Measurements from ENCODE around the gene FOSL1.

The FOSL1 gene

GRCh38 chr11:65931773-65932557, 31.8 kb upstream of the FOSL1 start:
- Mint-ChIP-seq H3K27ac (peak overlapping the region; percentile 49), H3K36me3 (ENCODE audit: low read depth) (no peaks in the 10 kb centered on the region), H3K4me3 (no peak overlapping the region), H3K4me1 (ENCODE audit: low read depth) (peaks cover 50% of the 10 kb centered on the region), H3K9me3 (no peaks in the 10 kb centered on the region), H3K27me3 (no peaks in the 10 kb centered on the region)
- intact Hi-C loops (cut with micrococcal nuclease), result no loop called here

- H3K4me1 Mint-ChIP-seq (ENCODE audit: low read depth), result peaks cover 64% of the 10 kb centered on the region
Measured at GRCh38 chr11:65928667-65929066, 28.5 kb upstream of the FOSL1 start.

GRCh38 chr11:65927904-65928397, 27.8 kb upstream of the FOSL1 start:
- H3K36me3 Mint-ChIP-seq (ENCODE audit: low read depth), result peaks cover 34% of the 10 kb centered on the region
- peak overlapping the region; percentile 71 for H3K4me3 Mint-ChIP-seq
- intact Hi-C loops (cut with micrococcal nuclease), result no loop called here
- no peaks in the 10 kb centered on the region for H3K9me3 Mint-ChIP-seq
- peak overlapping the region; percentile 93 for H3K27ac Mint-ChIP-seq
- no peaks in the 10 kb centered on the region for H3K27me3 Mint-ChIP-seq
- peaks cover 64% of the 10 kb centered on the region for H3K4me1 Mint-ChIP-seq (ENCODE audit: low read depth)

More at GRCh38 chr11:65928667-65929066, 28.5 kb upstream of the FOSL1 start:
- H3K27ac Mint-ChIP-seq, result peak overlapping the region; percentile 93
- intact Hi-C loops (cut with micrococcal nuclease), result no loop called here
- no peaks in the 10 kb centered on the region for H3K27me3 Mint-ChIP-seq
- H3K4me3 Mint-ChIP-seq, result peak overlapping the region; percentile 71
- peaks cover 27% of the 10 kb centered on the region for H3K36me3 Mint-ChIP-seq (ENCODE audit: low read depth)
- no peaks in the 10 kb centered on the region for H3K9me3 Mint-ChIP-seq

- Mint-ChIP-seq H3K27me3 (no peaks in the 10 kb centered on the region), H3K27ac (peak overlapping the region; percentile 34)
- intact Hi-C loops (cut with micrococcal nuclease), result no loop called here
Measured at GRCh38 chr11:65925397-65925796, 25.2 kb upstream of the FOSL1 start.

GRCh38 chr11:65922565-65922964, 22.4 kb upstream of the FOSL1 start:
- peak overlapping the region; percentile 44 for H3K4me3 Mint-ChIP-seq
- peak overlapping the region; percentile 66 for H3K27ac Mint-ChIP-seq
- H3K4me1 Mint-ChIP-seq (ENCODE audit: low read depth), result peaks cover 59% of the 10 kb centered on the region
- intact Hi-C loops (cut with micrococcal nuclease), result no loop called here
- peaks cover 72% of the 10 kb centered on the region for H3K36me3 Mint-ChIP-seq (ENCODE audit: low read depth)
- no peaks in the 10 kb centered on the region for H3K9me3 Mint-ChIP-seq
- no peaks in the 10 kb centered on the region for H3K27me3 Mint-ChIP-seq

More at GRCh38 chr11:65925397-65925796, 25.2 kb upstream of the FOSL1 start:
- no peaks in the 10 kb centered on the region for H3K9me3 Mint-ChIP-seq
- peaks cover 59% of the 10 kb centered on the region for H3K36me3 Mint-ChIP-seq (ENCODE audit: low read depth)
- peaks cover 72% of the 10 kb centered on the region for H3K4me1 Mint-ChIP-seq (ENCODE audit: low read depth)
- H3K4me3 Mint-ChIP-seq, result no peak overlapping the region

- Mint-ChIP-seq H3K4me1 (ENCODE audit: low read depth) (peaks cover 59% of the 10 kb centered on the region), H3K9me3 (no peaks in the 10 kb centered on the region), H3K27me3 (no peaks in the 10 kb centered on the region), H3K36me3 (ENCODE audit: low read depth) (peaks cover 78% of the 10 kb centered on the region), H3K4me3 (peak overlapping the region; percentile 40), H3K27ac (peak overlapping the region; percentile 66)
- intact Hi-C loops (cut with micrococcal nuclease), result no loop called here
Measured at GRCh38 chr11:65921876-65922275, 21.7 kb upstream of the FOSL1 start.

- no peaks in the 10 kb centered on the region for H3K27me3 Mint-ChIP-seq
- intact Hi-C loops (cut with micrococcal nuclease), result no loop called here
- H3K4me1 Mint-ChIP-seq (ENCODE audit: low read depth), result peaks cover 66% of the 10 kb centered on the region
- peak overlapping the region; percentile 97 for H3K4me3 Mint-ChIP-seq
- peaks cover 81% of the 10 kb centered on the region for H3K36me3 Mint-ChIP-seq (ENCODE audit: low read depth)
- H3K27ac Mint-ChIP-seq, result no peak overlapping the region
- no peaks in the 10 kb centered on the region for H3K9me3 Mint-ChIP-seq
Measured at GRCh38 chr11:65921033-65921555, 20.9 kb upstream of the FOSL1 start.

- peak overlapping the region; percentile 89 for H3K27ac Mint-ChIP-seq
- intact Hi-C loops (cut with micrococcal nuclease), result no loop called here
- H3K4me3 Mint-ChIP-seq, result peak overlapping the region; percentile 97
- H3K36me3 Mint-ChIP-seq (ENCODE audit: low read depth), result peaks cover 75% of the 10 kb centered on the region
- no peaks in the 10 kb centered on the region for H3K27me3 Mint-ChIP-seq
- peaks cover 66% of the 10 kb centered on the region for H3K4me1 Mint-ChIP-seq (ENCODE audit: low read depth)
- H3K9me3 Mint-ChIP-seq, result no peaks in the 10 kb centered on the region
Measured at GRCh38 chr11:65920372-65920802, 20.2 kb upstream of the FOSL1 start.

GRCh38 chr11:65919573-65920371, 19.6 kb upstream of the FOSL1 start:
- H3K27me3 Mint-ChIP-seq, result no peaks in the 10 kb centered on the region
- no peaks in the 10 kb centered on the region for H3K9me3 Mint-ChIP-seq
- peaks cover 67% of the 10 kb centered on the region for H3K4me1 Mint-ChIP-seq (ENCODE audit: low read depth)
- H3K27ac Mint-ChIP-seq, result peak overlapping the region; percentile 89
- H3K4me3 Mint-ChIP-seq, result peak overlapping the region; percentile 97
- intact Hi-C loops (cut with micrococcal nuclease), result loop anchor here (1.0 to 5.0 kb wide), 3 partner anchors 22 to 348 kb away; partner anchors contain the start of genes RAB1B and SART1
- peaks cover 69% of the 10 kb centered on the region for H3K36me3 Mint-ChIP-seq (ENCODE audit: low read depth)

- Mint-ChIP-seq H3K4me3 (peak within 1 kb of the TSS; percentile 97), H3K4me1 (ENCODE audit: low read depth) (peaks cover 66% of the 10 kb centered on the region), H3K9me3 (no peaks in the 10 kb centered on the region), H3K27ac (peak within 1 kb of the TSS; percentile 89), H3K36me3 (ENCODE audit: low read depth) (peaks cover 63% of the 10 kb centered on the region), H3K27me3 (peaks cover 2% of the 10 kb centered on the region)
- intact Hi-C loops (cut with micrococcal nuclease), result loop anchor here (1.0 to 5.0 kb wide), 3 partner anchors 22 to 348 kb away; partner anchors contain the start of genes RAB1B and SART1
Measured at GRCh38 chr11:65919141-65919572, 19.0 kb upstream of the FOSL1 start, which contains the start of gene DRAP1. DRAP1 (plus strand) TSS chr11:65919426; CDS start chr11:65919502, 76 bp downstream.

- Mint-ChIP-seq H3K9me3 (no peaks in the 10 kb centered on the region), H3K27me3 (peaks cover 2% of the 10 kb centered on the region)
Measured at GRCh38 chr11:65918211-65919140, 18.3 kb upstream of the FOSL1 start, which contains the start of gene C11orf68. C11orf68 (minus strand) TSS chr11:65919062; CDS start chr11:65919031, 31 bp downstream.

GRCh38 chr11:65917434-65918210, 17.4 kb upstream of the FOSL1 start:
- H3K27ac Mint-ChIP-seq, result peak overlapping the region; percentile 89
- H3K36me3 Mint-ChIP-seq (ENCODE audit: low read depth), result peaks cover 47% of the 10 kb centered on the region
- intact Hi-C loops (cut with micrococcal nuclease), result loop anchor here (5.0 kb wide), 1 partner anchor 350 kb away; the partner anchor contains the start of gene RAB1B
- peaks cover 2% of the 10 kb centered on the region for H3K27me3 Mint-ChIP-seq
- H3K9me3 Mint-ChIP-seq, result no peaks in the 10 kb centered on the region
- H3K4me3 Mint-ChIP-seq, result peak overlapping the region; percentile 79
- peaks cover 60% of the 10 kb centered on the region for H3K4me1 Mint-ChIP-seq (ENCODE audit: low read depth)

More at GRCh38 chr11:65918211-65919140, 18.3 kb upstream of the FOSL1 start, which contains the start of gene C11orf68:
- intact Hi-C loops (cut with micrococcal nuclease), result loop anchor here (1.0 to 5.0 kb wide), 3 partner anchors 23 to 349 kb away; partner anchors contain the start of genes RAB1B and SART1
- Mint-ChIP-seq H3K4me1 (ENCODE audit: low read depth) (peaks cover 62% of the 10 kb centered on the region), H3K36me3 (ENCODE audit: low read depth) (peaks cover 56% of the 10 kb centered on the region), H3K27ac (peak within 1 kb of the TSS; percentile 89), H3K4me3 (peak within 1 kb of the TSS; percentile 97)

Measured in dendritic cell treated with granulocyte-macrophage colony-stimulating factor and Interleukin-4, amounts not matched to agents 40 ng/mL and 50 ng/mL, for 4 days (primary cell).